ENCODE data around the gene MYH15. TPM values are rescaled to one million over a fixed set of nuclear protein-coding genes. Genes with fewer than 3 reads are reported as not detected.
A peak's percentile ranks its signal among the peaks of the same experiment; 100 is the strongest.
"Not testable (repeated sequence)": the region's sequence is repeated elsewhere in the genome, so short reads cannot be mapped to it uniquely, and the experiment has no call there.

The MYH15 gene
- total and polyA plus RNA-seq, 9 donors: 0.27 to 1.1 (median 0.50) TPM

GRCh38 chr3:108393128-108393900 lies 117.1 kb downstream of the MYH15 start:
- Histone ChIP-seq H3K27ac (ENCODE audit: low read length) (no peak overlapping the region), H3K4me1 (ENCODE audit: control insufficient read depth, insufficient read depth, low read length) (no peaks in the 10 kb centered on the region), H3K27me3 (ENCODE audit: control insufficient read depth, insufficient read depth, low read length) (no peaks in the 10 kb centered on the region), H3K9me3 (replicated peaks; ENCODE audit: control insufficient read depth, low read depth, low read length) (no peaks in the 10 kb centered on the region), H3K4me3 (ENCODE audit: low read length) (no peak overlapping the region), H3K36me3 (ENCODE audit: control insufficient read depth, insufficient read depth, low read length) (no peaks in the 10 kb centered on the region)
- DNase-seq: no peak
- WGBS (ENCODE audit: insufficient coverage): 68% methylated on average over 2 of the region's 3 CpGs

DNA sequence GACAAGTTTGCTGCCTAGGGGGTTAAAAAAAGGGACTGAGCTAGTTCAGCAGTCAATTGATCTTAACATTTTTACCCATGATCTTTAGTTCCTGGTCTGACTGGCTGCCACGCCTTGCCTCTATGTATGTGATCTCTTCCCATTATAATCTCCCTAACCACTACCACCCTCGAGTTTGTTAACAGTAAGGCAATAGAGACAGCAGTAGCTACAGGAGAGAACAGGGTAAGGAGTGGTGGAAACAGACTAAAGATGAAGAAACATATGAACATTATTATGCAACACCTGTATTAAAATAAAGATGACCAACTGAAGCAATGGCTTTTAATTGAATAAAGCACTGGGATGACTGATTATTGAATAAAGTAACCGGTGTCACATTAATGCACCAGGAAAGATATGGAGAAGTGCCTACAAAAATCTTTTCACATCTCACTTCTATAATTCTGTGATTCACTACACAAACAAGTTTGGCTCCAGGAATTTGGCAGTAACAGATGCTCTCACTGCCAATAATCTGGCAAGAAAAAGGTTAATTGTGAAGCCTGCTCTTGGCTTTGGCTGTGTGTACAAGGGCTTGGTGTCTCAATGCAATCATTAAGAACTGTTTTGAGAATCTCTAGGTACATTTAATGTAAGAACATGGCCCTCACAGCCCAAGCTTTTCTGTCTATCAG lies 118.3 kb downstream of the MYH15 start:
- Histone ChIP-seq H3K4me1 (ENCODE audit: control insufficient read depth, insufficient read depth, low read length) (no peaks in the 10 kb centered on the region), H3K27ac (ENCODE audit: low read length) (no peak overlapping the region), H3K4me3 (ENCODE audit: low read length) (no peak overlapping the region), H3K36me3 (ENCODE audit: control insufficient read depth, insufficient read depth, low read length) (no peaks in the 10 kb centered on the region), H3K9me3 (replicated peaks; ENCODE audit: control insufficient read depth, low read depth, low read length) (no peaks in the 10 kb centered on the region), H3K27me3 (ENCODE audit: control insufficient read depth, insufficient read depth, low read length) (no peaks in the 10 kb centered on the region)
- WGBS (ENCODE audit: insufficient coverage): no CpG with 5 or more reads among the region's 3 CpGs
- DNase-seq: peak; percentile 42

DNA sequence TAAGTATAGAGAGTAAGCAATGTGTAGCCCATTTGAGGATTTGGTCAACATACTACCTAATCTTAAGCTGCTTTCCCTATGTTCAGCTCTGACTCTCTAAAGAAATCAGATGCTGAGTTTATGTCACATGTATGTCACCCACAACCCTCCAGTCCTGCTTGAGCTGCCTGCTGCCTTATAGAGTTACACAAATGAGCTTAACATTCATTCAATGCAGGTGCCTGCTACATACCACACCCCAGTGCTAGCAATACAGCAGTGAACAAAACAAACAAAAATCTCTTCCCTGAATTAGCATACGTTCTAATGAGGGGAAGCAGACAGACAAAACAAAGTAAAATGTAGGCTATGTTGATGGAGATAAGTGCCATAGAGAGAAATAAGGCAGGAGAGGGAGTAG lies 121.0 kb downstream of the MYH15 start:
- WGBS (ENCODE audit: insufficient coverage): no CpG with 5 or more reads among the region's 1 CpG
- no peak overlapping the region for H3K4me3 ChIP-seq (ENCODE audit: low read length)
- DNase-seq: no peak
- no peaks in the 10 kb centered on the region for H3K4me1 ChIP-seq (ENCODE audit: control insufficient read depth, insufficient read depth, low read length)
- no peaks in the 10 kb centered on the region for H3K9me3 ChIP-seq (replicated peaks; ENCODE audit: control insufficient read depth, low read depth, low read length)
- no peaks in the 10 kb centered on the region for H3K36me3 ChIP-seq (ENCODE audit: control insufficient read depth, insufficient read depth, low read length)
- no peaks in the 10 kb centered on the region for H3K27me3 ChIP-seq (ENCODE audit: control insufficient read depth, insufficient read depth, low read length)
- H3K27ac ChIP-seq (ENCODE audit: low read length): no peak overlapping the region

DNA sequence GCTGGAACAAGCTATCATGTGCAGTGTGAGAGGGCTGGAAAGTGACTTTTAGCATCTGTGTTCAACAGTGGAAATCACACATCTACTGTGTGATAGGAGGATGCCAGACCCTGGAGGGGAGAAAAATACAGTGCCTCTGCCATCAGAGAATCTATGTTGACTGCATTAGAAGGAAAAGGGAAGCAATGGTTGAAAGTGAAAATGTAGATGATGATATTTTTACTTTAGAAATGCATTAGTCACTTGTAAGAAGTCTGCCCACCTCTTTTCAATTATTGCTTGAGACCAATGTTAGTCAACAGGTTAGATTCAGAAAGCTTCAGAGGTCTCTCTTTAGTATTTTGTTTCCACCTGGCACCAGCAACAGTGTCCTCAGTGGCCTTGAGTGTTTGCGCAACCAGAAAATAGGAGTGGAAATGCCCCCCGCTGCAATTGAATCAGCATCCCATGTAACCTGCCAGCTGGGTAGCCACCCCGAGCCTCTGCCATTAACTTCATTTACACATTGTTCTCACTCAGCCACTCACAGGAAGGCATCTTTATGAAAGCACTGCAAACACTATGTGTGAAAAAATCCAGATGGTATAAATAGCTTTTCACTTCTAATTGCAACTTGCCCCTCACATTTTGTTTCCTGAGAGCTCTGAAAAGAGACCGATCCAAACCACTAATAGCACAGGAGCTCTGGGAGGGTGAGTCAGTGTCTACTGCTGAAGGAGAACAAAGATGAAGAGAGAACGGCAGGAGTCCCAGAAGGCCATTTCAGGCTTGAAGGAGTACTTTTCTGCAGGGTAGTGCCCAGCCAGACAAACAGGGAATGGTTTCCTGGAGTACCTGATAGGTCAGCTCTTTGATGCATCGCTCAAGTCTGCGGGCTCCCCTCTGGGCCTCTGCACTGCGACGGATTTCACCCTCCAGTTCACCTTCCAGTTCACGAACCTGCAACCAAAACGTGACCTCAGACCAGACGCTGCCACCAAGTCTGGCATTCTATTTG lies 122.0 kb downstream of the MYH15 start:
- no peak for DNase-seq
- no peaks in the 10 kb centered on the region for H3K9me3 ChIP-seq (replicated peaks; ENCODE audit: control insufficient read depth, low read depth, low read length)
- WGBS (ENCODE audit: insufficient coverage): 49% methylated on average over 8 of the region's 12 CpGs
- H3K4me1 ChIP-seq (ENCODE audit: control insufficient read depth, insufficient read depth, low read length): no peaks in the 10 kb centered on the region
- H3K27me3 ChIP-seq (ENCODE audit: control insufficient read depth, insufficient read depth, low read length): no peaks in the 10 kb centered on the region
- no peak overlapping the region for H3K27ac ChIP-seq (ENCODE audit: low read length)
- no peaks in the 10 kb centered on the region for H3K36me3 ChIP-seq (ENCODE audit: control insufficient read depth, insufficient read depth, low read length)
- H3K4me3 ChIP-seq (ENCODE audit: low read length): no peak overlapping the region

GRCh38 chr3:108387063-108387462 lies 123.3 kb downstream of the MYH15 start:
- no peak overlapping the region for H3K4me3 ChIP-seq (ENCODE audit: low read length)
- H3K27ac ChIP-seq (ENCODE audit: low read length): no peak overlapping the region
- DNase-seq: no peak
- H3K4me1 ChIP-seq (ENCODE audit: control insufficient read depth, insufficient read depth, low read length): no peaks in the 10 kb centered on the region
- no peaks in the 10 kb centered on the region for H3K36me3 ChIP-seq (ENCODE audit: control insufficient read depth, insufficient read depth, low read length)
- WGBS (ENCODE audit: insufficient coverage): no CpG with 5 or more reads among the region's 1 CpG
- no peaks in the 10 kb centered on the region for H3K9me3 ChIP-seq (replicated peaks; ENCODE audit: control insufficient read depth, low read depth, low read length)
- H3K27me3 ChIP-seq (ENCODE audit: control insufficient read depth, insufficient read depth, low read length): no peaks in the 10 kb centered on the region

GRCh38 chr3:108383306-108383705 lies 127.1 kb downstream of the MYH15 start:
- no peak for DNase-seq
- Histone ChIP-seq H3K9me3 (replicated peaks; ENCODE audit: control insufficient read depth, low read depth, low read length) (no peaks in the 10 kb centered on the region), H3K4me1 (ENCODE audit: control insufficient read depth, insufficient read depth, low read length) (no peaks in the 10 kb centered on the region), H3K27me3 (ENCODE audit: control insufficient read depth, insufficient read depth, low read length) (no peaks in the 10 kb centered on the region), H3K4me3 (ENCODE audit: low read length) (no peak overlapping the region), H3K27ac (ENCODE audit: low read length) (no peak overlapping the region), H3K36me3 (ENCODE audit: control insufficient read depth, insufficient read depth, low read length) (no peaks in the 10 kb centered on the region)

- Histone ChIP-seq H3K36me3 (ENCODE audit: control insufficient read depth, insufficient read depth, low read length) (no peaks in the 10 kb centered on the region), H3K4me1 (ENCODE audit: control insufficient read depth, insufficient read depth, low read length) (no peaks in the 10 kb centered on the region), H3K9me3 (replicated peaks; ENCODE audit: control insufficient read depth, low read depth, low read length) (no peaks in the 10 kb centered on the region), H3K4me3 (ENCODE audit: low read length) (no peak overlapping the region), H3K27me3 (ENCODE audit: control insufficient read depth, insufficient read depth, low read length) (no peaks in the 10 kb centered on the region), H3K27ac (ENCODE audit: low read length) (no peak overlapping the region)
- 17% methylated on average over 2 of the region's 3 CpGs for WGBS (ENCODE audit: insufficient coverage)
- peak; percentile 22 for DNase-seq
These were observed 128.8 kb downstream of the MYH15 start for GRCh38 chr3:108381529-108382140.

DNA sequence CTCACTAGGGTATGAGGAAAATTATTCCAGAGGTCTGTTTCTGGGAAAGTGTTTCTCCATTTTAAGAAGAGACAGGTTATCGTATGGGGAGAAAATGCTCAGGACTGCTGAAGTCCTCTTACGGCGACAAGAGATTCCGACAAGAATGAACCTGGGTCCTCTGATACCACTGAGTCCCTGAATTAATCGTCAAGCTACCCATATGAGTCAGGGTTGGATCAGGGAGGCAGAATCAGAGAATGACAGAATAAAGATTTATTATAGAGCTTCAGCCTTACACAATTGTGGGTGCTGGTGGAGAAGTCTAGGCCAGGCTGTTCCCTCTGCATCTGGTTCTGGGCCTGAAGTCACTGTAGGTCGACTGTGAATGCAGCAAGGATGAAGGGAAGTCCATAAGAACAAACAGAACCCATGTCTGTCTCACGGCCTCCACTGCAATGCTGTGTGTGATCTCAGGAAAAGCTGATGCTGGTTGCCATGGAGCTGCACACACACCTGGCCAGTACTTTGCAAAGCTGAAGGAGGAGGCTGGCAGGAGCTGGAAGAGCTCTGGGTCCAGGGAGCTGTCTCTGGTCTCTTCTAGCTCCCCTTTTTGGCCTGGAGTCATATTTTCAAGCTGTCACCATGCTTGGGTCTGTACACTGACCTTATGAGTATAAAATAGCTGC lies 130.1 kb downstream of the MYH15 start:
- Histone ChIP-seq H3K36me3 (ENCODE audit: control insufficient read depth, insufficient read depth, low read length) (no peaks in the 10 kb centered on the region), H3K9me3 (replicated peaks; ENCODE audit: control insufficient read depth, low read depth, low read length) (no peaks in the 10 kb centered on the region), H3K27me3 (ENCODE audit: control insufficient read depth, insufficient read depth, low read length) (no peaks in the 10 kb centered on the region), H3K4me3 (ENCODE audit: low read length) (no peak overlapping the region), H3K27ac (ENCODE audit: low read length) (no peak overlapping the region), H3K4me1 (ENCODE audit: control insufficient read depth, insufficient read depth, low read length) (no peaks in the 10 kb centered on the region)
- WGBS (ENCODE audit: insufficient coverage): 89% methylated on average over 7 of the region's 7 CpGs
- no peak for DNase-seq

GRCh38 chr3:108378952-108379342 lies 131.4 kb downstream of the MYH15 start:
- no CpG with 5 or more reads among the region's 2 CpGs for WGBS (ENCODE audit: insufficient coverage)
- not testable (repeated sequence) for DNase-seq; H3K4me1 ChIP-seq (ENCODE audit: control insufficient read depth, insufficient read depth, low read length); H3K27me3 ChIP-seq (ENCODE audit: control insufficient read depth, insufficient read depth, low read length); H3K4me3 ChIP-seq (ENCODE audit: low read length); H3K9me3 ChIP-seq (replicated peaks; ENCODE audit: control insufficient read depth, low read depth, low read length); H3K27ac ChIP-seq (ENCODE audit: low read length); H3K36me3 ChIP-seq (ENCODE audit: control insufficient read depth, insufficient read depth, low read length)

All from muscle of leg (tissue), 11 donors.